NT2/D1 (cell line): ENCODE results near the gene PKDCC.

Experiments
- YY1 ChIP-seq: IDR thresholded peaks from 2 replicates; pipeline ENCODE4 v1.6.1; 2011; ENCODE audit not compliant: insufficient read length, insufficient read depth
- ZNF274 ChIP-seq: IDR thresholded peaks from 2 replicates; pipeline ENCODE4 v1.6.1; 2011; ENCODE audit warnings: mild to moderate bottlenecking, low read depth, low read length

DNA sequence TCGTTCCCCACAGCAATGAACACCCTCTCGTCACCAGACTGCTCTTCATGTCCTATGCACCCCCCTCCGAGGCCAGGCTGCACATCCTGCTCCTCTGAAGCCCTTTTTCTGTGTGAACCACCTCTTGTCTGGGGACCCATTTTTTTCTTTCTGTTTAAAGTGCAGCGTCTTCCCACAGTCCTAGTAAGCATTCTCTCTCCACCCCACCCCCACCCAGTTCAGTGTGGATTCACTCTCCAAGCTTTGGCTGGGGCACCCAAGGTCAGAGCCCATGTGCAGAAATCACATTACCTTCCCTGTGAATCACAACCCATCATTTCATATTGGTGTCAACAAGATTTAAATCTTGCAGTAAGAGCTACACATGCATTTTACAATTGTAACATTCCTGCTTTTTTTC lies 26.4 kb upstream of the PKDCC start:
- TF ChIP-seq YY1 (no peak), ZNF274 (no peak)
